ENCODE data around the gene PRM1.

The PRM1 gene

GRCh38 chr16:11276143-11276895 is 4.8 kb downstream of the PRM1 start, which contains the start of gene PRM2:
Gene PRM2, minus strand, starts transcription at chr16:11276480. Its CDS starts 110 bp downstream, at chr16:11276370.
- H2AFZ ChIP-seq (ENCODE audit: insufficient read depth, low read length, poor library complexity), result no peak within 1 kb of the TSS
- peaks cover 2% of the 10 kb centered on the region for H3K9me3 ChIP-seq (ENCODE audit: insufficient read depth, low read depth, low read length)
- no peak within 1 kb of the TSS for H2BK120ac ChIP-seq (ENCODE audit: insufficient read depth, low read length, poor library complexity)
- no peak within 1 kb of the TSS for H2BK5ac ChIP-seq (ENCODE audit: low read depth, low read length, poor library complexity)
- H3K4me1 ChIP-seq (ENCODE audit: control insufficient read depth in 1 of 2, insufficient read depth in 2 of 2, low read length in 2 of 2), result peaks cover 0 to 5% of the 10 kb centered on the region in 2 experiments
- H3K36me3 ChIP-seq (ENCODE audit: control insufficient read depth in 1 of 2, insufficient read depth in 2 of 2, low read length in 2 of 2), result no peaks in the 10 kb centered on the region
- no CpG with 5 or more reads among the region's 26 CpGs for WGBS (ENCODE audit: extremely low coverage, insufficient coverage, insufficient read length)
- H3K4me3 ChIP-seq (ENCODE audit: low read depth, low read length), result peak within 1 kb of the TSS; percentile 26
- peak in 1 of 2 donors; percentile 19 for DNase-seq
- H3K4ac ChIP-seq (ENCODE audit: low read depth, low read length), result no peak within 1 kb of the TSS
- no peak within 1 kb of the TSS for H4K91ac ChIP-seq (ENCODE audit: low read depth, low read length)
- no peaks in the 10 kb centered on the region for H3K79me1 ChIP-seq (ENCODE audit: low read length)
- no peak within 1 kb of the TSS for H3K27ac ChIP-seq (ENCODE audit: low read depth, low read length)
- no peaks in the 10 kb centered on the region for H3K79me2 ChIP-seq (ENCODE audit: control insufficient read depth, insufficient read depth, low read length, poor library complexity)
- no peak within 1 kb of the TSS for H3K9ac ChIP-seq (ENCODE audit: low read length)
- no peak within 1 kb of the TSS for H3K18ac ChIP-seq (ENCODE audit: low read length)
- H4K12ac ChIP-seq (ENCODE audit: low read depth, low read length), result no peak within 1 kb of the TSS
- H3K4me2 ChIP-seq (ENCODE audit: low read length), result no peak within 1 kb of the TSS
- no peak within 1 kb of the TSS for H2BK12ac ChIP-seq (ENCODE audit: low read length)
- H4K8ac ChIP-seq (ENCODE audit: low read depth, low read length), result no peak within 1 kb of the TSS
- H3K23ac ChIP-seq (ENCODE audit: low read length), result no peak within 1 kb of the TSS
- no peak within 1 kb of the TSS for H3K14ac ChIP-seq (ENCODE audit: low read length)
- no peaks in the 10 kb centered on the region for H3K27me3 ChIP-seq (ENCODE audit: insufficient read depth, low read length)
- no peak within 1 kb of the TSS for H2AK5ac ChIP-seq (ENCODE audit: low read length)

GRCh38 chr16:11274964-11275363 is 6.2 kb downstream of the PRM1 start:
- Histone ChIP-seq H2BK120ac (ENCODE audit: insufficient read depth, low read length, poor library complexity) (no peak overlapping the region), H2BK12ac (ENCODE audit: low read length) (no peak overlapping the region), H3K4me2 (ENCODE audit: low read length) (no peak overlapping the region), H3K9me3 (ENCODE audit: insufficient read depth, low read depth, low read length) (peaks cover 2% of the 10 kb centered on the region), H3K36me3 (ENCODE audit: control insufficient read depth in 1 of 2, insufficient read depth in 2 of 2, low read length in 2 of 2) (no peaks in the 10 kb centered on the region), H3K4me1 (ENCODE audit: control insufficient read depth in 1 of 2, insufficient read depth in 2 of 2, low read length in 2 of 2) (peaks cover 0 to 5% of the 10 kb centered on the region in 2 experiments), H3K79me2 (ENCODE audit: control insufficient read depth, insufficient read depth, low read length, poor library complexity) (no peaks in the 10 kb centered on the region), H2AK5ac (ENCODE audit: low read length) (no peak overlapping the region), H2BK5ac (ENCODE audit: low read depth, low read length, poor library complexity) (no peak overlapping the region), H3K23ac (ENCODE audit: low read length) (no peak overlapping the region), H3K79me1 (ENCODE audit: low read length) (no peaks in the 10 kb centered on the region), H3K27ac (ENCODE audit: low read depth, low read length) (no peak overlapping the region), H2AFZ (ENCODE audit: insufficient read depth, low read length, poor library complexity) (no peak overlapping the region), H3K4ac (ENCODE audit: low read depth, low read length) (no peak overlapping the region), H4K8ac (ENCODE audit: low read depth, low read length) (no peak overlapping the region), H3K14ac (ENCODE audit: low read length) (no peak overlapping the region), H4K91ac (ENCODE audit: low read depth, low read length) (no peak overlapping the region), H3K18ac (ENCODE audit: low read length) (no peak overlapping the region), H3K4me3 (ENCODE audit: low read depth, low read length) (no peak overlapping the region), H4K12ac (ENCODE audit: low read depth, low read length) (no peak overlapping the region), H3K9ac (ENCODE audit: low read length) (no peak overlapping the region), H3K27me3 (ENCODE audit: insufficient read depth, low read length) (no peaks in the 10 kb centered on the region)
- no CpG with 5 or more reads among the region's 7 CpGs for WGBS (ENCODE audit: extremely low coverage, insufficient coverage, insufficient read length)
- DNase-seq, result no peak

GRCh38 chr16:11273721-11274324 is 7.3 kb downstream of the PRM1 start:
- Histone ChIP-seq H3K27me3 (ENCODE audit: insufficient read depth, low read length) (no peaks in the 10 kb centered on the region), H3K79me1 (ENCODE audit: low read length) (no peaks in the 10 kb centered on the region), H2BK12ac (ENCODE audit: low read length) (no peak overlapping the region), H4K91ac (ENCODE audit: low read depth, low read length) (no peak overlapping the region), H3K18ac (ENCODE audit: low read length) (no peak overlapping the region), H2BK5ac (ENCODE audit: low read depth, low read length, poor library complexity) (no peak overlapping the region), H2AFZ (ENCODE audit: insufficient read depth, low read length, poor library complexity) (no peak overlapping the region), H2AK5ac (ENCODE audit: low read length) (no peak overlapping the region), H2BK120ac (ENCODE audit: insufficient read depth, low read length, poor library complexity) (no peak overlapping the region), H3K4me3 (ENCODE audit: low read depth, low read length) (no peak overlapping the region), H3K27ac (ENCODE audit: low read depth, low read length) (no peak overlapping the region), H4K8ac (ENCODE audit: low read depth, low read length) (no peak overlapping the region), H3K9ac (ENCODE audit: low read length) (no peak overlapping the region), H3K36me3 (ENCODE audit: control insufficient read depth in 1 of 2, insufficient read depth in 2 of 2, low read length in 2 of 2) (no peaks in the 10 kb centered on the region), H4K12ac (ENCODE audit: low read depth, low read length) (no peak overlapping the region), H3K4me2 (ENCODE audit: low read length) (no peak overlapping the region), H3K4me1 (ENCODE audit: control insufficient read depth in 1 of 2, insufficient read depth in 2 of 2, low read length in 2 of 2) (peaks cover 0 to 5% of the 10 kb centered on the region in 2 experiments), H3K9me3 (ENCODE audit: insufficient read depth, low read depth, low read length) (peaks cover 2% of the 10 kb centered on the region), H3K14ac (ENCODE audit: low read length) (no peak overlapping the region), H3K79me2 (ENCODE audit: control insufficient read depth, insufficient read depth, low read length, poor library complexity) (no peaks in the 10 kb centered on the region), H3K23ac (ENCODE audit: low read length) (no peak overlapping the region), H3K4ac (ENCODE audit: low read depth, low read length) (no peak overlapping the region)
- no CpG with 5 or more reads among the region's 3 CpGs for WGBS (ENCODE audit: extremely low coverage, insufficient coverage, insufficient read length)
- DNase-seq, result no peak

GRCh38 chr16:11272921-11273720 is 8.0 kb downstream of the PRM1 start, which contains the start of gene PRM3:
Gene PRM3, minus strand, starts transcription at chr16:11273629. Its CDS starts 34 bp downstream, at chr16:11273595.
- Histone ChIP-seq H2BK5ac (ENCODE audit: low read depth, low read length, poor library complexity) (no peak within 1 kb of the TSS), H2BK12ac (ENCODE audit: low read length) (no peak within 1 kb of the TSS), H3K23ac (ENCODE audit: low read length) (no peak within 1 kb of the TSS), H4K12ac (ENCODE audit: low read depth, low read length) (no peak within 1 kb of the TSS), H3K79me1 (ENCODE audit: low read length) (no peaks in the 10 kb centered on the region), H3K36me3 (ENCODE audit: control insufficient read depth in 1 of 2, insufficient read depth in 2 of 2, low read length in 2 of 2) (no peaks in the 10 kb centered on the region), H3K79me2 (ENCODE audit: control insufficient read depth, insufficient read depth, low read length, poor library complexity) (no peaks in the 10 kb centered on the region), H3K14ac (ENCODE audit: low read length) (no peak within 1 kb of the TSS), H3K4ac (ENCODE audit: low read depth, low read length) (no peak within 1 kb of the TSS), H2BK120ac (ENCODE audit: insufficient read depth, low read length, poor library complexity) (no peak within 1 kb of the TSS), H3K9ac (ENCODE audit: low read length) (no peak within 1 kb of the TSS), H3K27me3 (ENCODE audit: insufficient read depth, low read length) (no peaks in the 10 kb centered on the region), H2AK5ac (ENCODE audit: low read length) (peak within 1 kb of the TSS; percentile 36), H3K4me1 (ENCODE audit: control insufficient read depth in 1 of 2, insufficient read depth in 2 of 2, low read length in 2 of 2) (peaks cover 0 to 5% of the 10 kb centered on the region in 2 experiments), H3K27ac (ENCODE audit: low read depth, low read length) (no peak within 1 kb of the TSS), H4K8ac (ENCODE audit: low read depth, low read length) (no peak within 1 kb of the TSS), H3K9me3 (ENCODE audit: insufficient read depth, low read depth, low read length) (peaks cover 2% of the 10 kb centered on the region), H3K4me3 (ENCODE audit: low read depth, low read length) (no peak within 1 kb of the TSS), H4K91ac (ENCODE audit: low read depth, low read length) (peak within 1 kb of the TSS; percentile 20), H3K4me2 (ENCODE audit: low read length) (no peak within 1 kb of the TSS), H2AFZ (ENCODE audit: insufficient read depth, low read length, poor library complexity) (no peak within 1 kb of the TSS), H3K18ac (ENCODE audit: low read length) (no peak within 1 kb of the TSS)
- WGBS (ENCODE audit: extremely low coverage, insufficient coverage, insufficient read length), result no CpG with 5 or more reads among the region's 30 CpGs
- DNase-seq, result no peak

All from trophoblast cell (in vitro differentiated cells and primary cell).